DLD1 (cell line): ENCODE data around the gene CALN1.
"Not testable (repeated sequence)": the region's sequence is repeated elsewhere in the genome, so short reads cannot be mapped to it uniquely, and the experiment has no call there.

Experiments used
- in situ Hi-C: cut with HindIII; loops from 2 replicates; pipeline ENCODE4 v1.10.0; 2017; ENCODE audit warnings: low sequenced_read_pairs

Gene CALN1

GRCh38 chr7:72106405-72106804, 305.7 kb downstream of the CALN1 start:
- in situ Hi-C loops: no loop called here

- in situ Hi-C loops: no loop called here
Observed at GRCh38 chr7:72101444-72101843, 310.7 kb downstream of the CALN1 start.

GRCh38 chr7:72099784-72100183, 312.4 kb downstream of the CALN1 start:
- in situ Hi-C loops: no loop called here

- in situ Hi-C loops: no loop called here
Observed at GRCh38 chr7:72098807-72099580, 313.1 kb downstream of the CALN1 start.

GRCh38 chr7:72097226-72097625, 314.9 kb downstream of the CALN1 start:
- in situ Hi-C loops: no loop called here

GRCh38 chr7:72092769-72093168, 319.4 kb downstream of the CALN1 start:
- in situ Hi-C loops: no loop called here

GRCh38 chr7:72087926-72088325, 324.2 kb downstream of the CALN1 start:
- in situ Hi-C loops: no loop called here

- in situ Hi-C loops: no loop called here
Observed at GRCh38 chr7:72080865-72081510, 331.1 kb downstream of the CALN1 start.

GRCh38 chr7:72080341-72080766, 331.8 kb downstream of the CALN1 start:
- in situ Hi-C loops: no loop called here

GRCh38 chr7:72078856-72079255, 333.3 kb downstream of the CALN1 start:
- in situ Hi-C loops: no loop called here

- in situ Hi-C loops: no loop called here
Observed at GRCh38 chr7:72078301-72078700, 333.8 kb downstream of the CALN1 start.

- in situ Hi-C loops: no loop called here
Observed at GRCh38 chr7:72077786-72078185, 334.4 kb downstream of the CALN1 start.

- in situ Hi-C loops: no loop called here
Observed at GRCh38 chr7:72072901-72073300, 339.2 kb downstream of the CALN1 start.

GRCh38 chr7:72069263-72069662, 342.9 kb downstream of the CALN1 start:
- in situ Hi-C loops: no loop called here

- in situ Hi-C loops: not testable (repeated sequence)
Observed at GRCh38 chr7:72065764-72066163, 346.4 kb downstream of the CALN1 start.

GRCh38 chr7:72064916-72065315, 347.2 kb downstream of the CALN1 start:
- in situ Hi-C loops: no loop called here

- in situ Hi-C loops: no loop called here
Observed at GRCh38 chr7:72063330-72063729, 348.8 kb downstream of the CALN1 start.

- in situ Hi-C loops: no loop called here
Observed at GRCh38 chr7:72062666-72063065, 349.5 kb downstream of the CALN1 start.

- in situ Hi-C loops: no loop called here
Observed at GRCh38 chr7:72059925-72060324, 352.2 kb downstream of the CALN1 start.

- in situ Hi-C loops: no loop called here
Observed at GRCh38 chr7:72058579-72058978, 353.6 kb downstream of the CALN1 start.

GRCh38 chr7:72057796-72058195, 354.3 kb downstream of the CALN1 start:
- in situ Hi-C loops: no loop called here

- in situ Hi-C loops: no loop called here
Observed at GRCh38 chr7:72057231-72057630, 354.9 kb downstream of the CALN1 start.
